GM13976 (cell line): ENCODE results near the gene KIF6.

Experiments
- DNase-seq: peaks from one replicate; pipeline ENCODE4 v3.0.0; 2012; ENCODE audit warnings: low spot score
- in situ Hi-C: fragments of 300-500 bp; cut with MboI; formaldehyde crosslinking; loops from one replicate; pipeline ENCODE4 v1.12.0; 2022; ENCODE audit warnings: low sequenced_read_pairs, mixed read lengths, inconsistent platforms; ENCODE audit not compliant: unreplicated experiment
- TF ChIP-seq, protein P1 (sequence below): IDR thresholded peaks from 2 replicates; pipeline ENCODE4 v1.5.1; 2012; ENCODE audit warnings: borderline replicate concordance, mild to moderate bottlenecking; ENCODE audit not compliant: insufficient read depth; ENCODE audit errors: extremely low read depth, missing control alignments, control extremely low read depth

Gene KIF6

DNA sequence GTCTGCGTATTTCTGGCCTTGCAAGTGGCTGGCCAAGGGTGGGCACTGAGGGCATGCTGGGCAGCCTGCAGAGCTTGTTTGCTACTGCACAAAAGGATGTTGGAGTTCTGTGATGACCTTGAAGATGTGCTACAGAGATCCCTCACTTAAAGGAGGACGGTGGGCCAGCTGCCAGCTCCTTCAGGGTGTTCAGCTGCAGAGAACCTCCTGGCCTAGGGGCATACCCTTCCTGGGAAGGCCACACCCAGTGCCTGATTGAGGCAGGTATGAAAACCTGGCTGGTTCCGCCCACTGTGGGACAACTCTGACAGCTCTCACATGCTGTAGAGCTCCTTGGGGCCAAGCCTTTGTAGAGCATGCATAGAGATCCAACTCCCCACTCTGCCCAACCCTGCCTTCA, 408.0 kb downstream of the KIF6 start:
- no peak for DNase-seq
- in situ Hi-C loops: no loop called here
- TF ChIP-seq, protein P1, sequence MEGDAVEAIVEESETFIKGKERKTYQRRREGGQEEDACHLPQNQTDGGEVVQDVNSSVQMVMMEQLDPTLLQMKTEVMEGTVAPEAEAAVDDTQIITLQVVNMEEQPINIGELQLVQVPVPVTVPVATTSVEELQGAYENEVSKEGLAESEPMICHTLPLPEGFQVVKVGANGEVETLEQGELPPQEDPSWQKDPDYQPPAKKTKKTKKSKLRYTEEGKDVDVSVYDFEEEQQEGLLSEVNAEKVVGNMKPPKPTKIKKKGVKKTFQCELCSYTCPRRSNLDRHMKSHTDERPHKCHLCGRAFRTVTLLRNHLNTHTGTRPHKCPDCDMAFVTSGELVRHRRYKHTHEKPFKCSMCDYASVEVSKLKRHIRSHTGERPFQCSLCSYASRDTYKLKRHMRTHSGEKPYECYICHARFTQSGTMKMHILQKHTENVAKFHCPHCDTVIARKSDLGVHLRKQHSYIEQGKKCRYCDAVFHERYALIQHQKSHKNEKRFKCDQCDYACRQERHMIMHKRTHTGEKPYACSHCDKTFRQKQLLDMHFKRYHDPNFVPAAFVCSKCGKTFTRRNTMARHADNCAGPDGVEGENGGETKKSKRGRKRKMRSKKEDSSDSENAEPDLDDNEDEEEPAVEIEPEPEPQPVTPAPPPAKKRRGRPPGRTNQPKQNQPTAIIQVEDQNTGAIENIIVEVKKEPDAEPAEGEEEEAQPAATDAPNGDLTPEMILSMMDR: no peak

DNA sequence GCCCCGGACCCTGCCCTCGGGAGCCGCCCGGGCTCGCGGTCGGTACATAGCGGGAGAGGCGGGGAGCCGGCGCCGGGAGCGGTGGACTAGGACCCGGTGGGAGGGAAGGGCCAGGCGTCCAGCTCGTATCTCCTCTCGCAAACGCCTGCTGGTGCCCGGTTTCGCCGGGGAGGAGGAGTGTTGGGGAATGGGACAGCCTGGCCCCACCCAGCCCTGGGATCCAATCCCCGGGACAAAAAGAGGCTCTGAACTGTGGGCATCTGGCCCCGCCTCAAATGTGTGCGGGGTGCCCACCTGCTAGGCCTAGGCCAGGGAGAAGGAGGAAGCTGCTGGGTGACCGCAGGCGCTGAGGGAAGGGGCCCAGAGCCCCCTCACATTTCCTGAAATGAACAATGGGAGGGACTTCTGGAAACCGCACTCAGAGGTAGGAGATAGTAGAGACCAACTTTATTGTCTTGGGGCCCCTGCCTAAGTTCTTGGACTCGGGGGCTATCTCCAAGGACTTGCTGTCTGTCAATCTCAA, 410.9 kb downstream of the KIF6 start, which contains the start of gene KCNK17:
Gene KCNK17, minus strand, starts transcription at position 147 of the 523 bp plus-strand sequence. Its CDS starts 99 bp downstream, at position 48.
- in situ Hi-C loops: no loop called here
- TF ChIP-seq, protein P1: no peak
- DNase-seq: no peak

DNA sequence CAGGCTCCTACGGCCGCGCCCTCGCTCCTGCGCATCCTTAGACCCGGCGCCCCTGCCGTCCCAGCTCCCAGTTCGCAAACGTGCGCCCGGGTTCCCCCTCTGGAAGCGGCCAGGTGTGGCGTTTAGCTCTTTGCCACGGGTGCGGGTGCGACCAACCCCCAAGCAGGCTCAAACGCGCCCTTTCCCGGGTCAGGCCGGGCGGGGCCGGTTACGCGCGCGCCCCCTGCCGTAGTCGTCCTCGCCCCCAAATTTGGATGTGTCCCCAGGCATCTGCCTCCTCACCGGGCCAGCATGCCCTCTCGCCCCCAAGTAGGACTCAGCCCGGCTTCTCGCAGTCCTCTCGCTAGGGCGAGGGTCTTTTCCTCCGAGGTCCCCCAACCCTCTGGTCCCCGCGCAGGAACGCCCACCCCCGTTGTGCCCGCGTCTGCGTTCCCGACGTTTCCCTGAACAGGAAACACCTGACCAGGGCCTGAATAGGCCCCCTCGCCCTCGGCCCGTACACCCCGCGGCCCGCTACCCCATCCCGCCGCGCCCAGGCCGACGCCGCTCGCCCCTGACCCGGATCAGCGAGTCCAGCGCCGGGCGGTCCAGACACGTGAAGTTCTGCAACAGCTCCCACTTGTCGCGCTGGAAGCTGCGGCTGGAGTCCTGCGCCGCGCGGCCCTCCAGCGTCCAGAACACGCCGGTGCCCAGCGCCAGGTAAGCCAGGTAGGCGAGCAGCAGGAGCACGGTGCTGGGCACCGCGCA, 411.5 kb downstream of the KIF6 start:
- in situ Hi-C loops: no loop called here
- TF ChIP-seq, protein P1: no peak
- no peak for DNase-seq

DNA sequence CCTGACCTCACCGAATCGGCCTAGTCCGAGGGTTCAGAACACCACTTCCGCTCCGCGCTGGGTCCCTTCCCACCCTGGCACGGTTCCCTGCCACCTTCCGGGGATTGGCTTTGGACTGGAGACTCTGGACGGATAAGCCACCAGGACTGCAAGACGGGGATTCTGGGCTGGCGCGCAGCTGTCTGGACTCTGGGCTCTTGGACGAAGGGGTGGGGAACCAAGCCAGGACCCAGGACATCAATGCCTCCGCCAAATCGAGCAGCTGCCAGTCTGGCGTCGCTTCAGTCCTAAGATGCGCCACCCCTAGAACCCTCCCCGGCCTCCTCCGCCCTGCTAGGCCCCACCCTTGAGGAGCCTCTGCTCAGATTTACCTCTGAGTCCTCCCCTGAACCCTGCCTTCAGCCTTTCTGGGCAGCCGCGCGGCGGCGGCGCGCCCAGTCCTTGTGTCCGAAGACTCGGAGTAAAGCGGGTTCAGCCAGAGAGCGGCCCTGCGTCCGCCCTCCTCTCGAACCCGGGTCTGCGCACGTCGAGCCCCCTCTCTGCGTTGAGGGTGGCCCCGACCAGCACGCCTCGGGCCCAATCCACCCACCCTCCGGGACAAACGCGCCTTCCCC, 412.2 kb downstream of the KIF6 start:
- in situ Hi-C loops: no loop called here
- TF ChIP-seq, protein P1: no peak
- DNase-seq: no peak

DNA sequence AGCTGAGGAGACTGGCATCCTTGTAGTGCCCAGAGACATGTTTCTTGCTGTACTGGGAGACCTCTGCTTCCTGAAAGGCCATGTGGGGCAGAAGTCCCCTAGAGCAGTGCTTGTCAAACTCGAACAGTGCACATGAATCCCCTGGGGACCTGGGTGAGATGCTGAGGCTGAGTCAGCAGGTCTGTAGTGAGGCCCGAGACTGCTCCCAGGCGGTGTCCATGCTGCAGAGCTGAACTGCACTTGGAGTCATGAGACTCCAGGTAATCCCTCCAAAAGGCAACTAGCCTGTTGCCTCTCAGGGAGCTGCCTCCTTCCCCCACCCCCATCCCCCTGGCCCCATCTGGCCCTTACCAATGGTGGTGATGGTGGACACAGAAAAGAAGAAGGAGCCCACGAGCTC, 414.7 kb downstream of the KIF6 start:
- in situ Hi-C loops: no loop called here
- no peak for DNase-seq
- TF ChIP-seq, protein P1: no peak

DNA sequence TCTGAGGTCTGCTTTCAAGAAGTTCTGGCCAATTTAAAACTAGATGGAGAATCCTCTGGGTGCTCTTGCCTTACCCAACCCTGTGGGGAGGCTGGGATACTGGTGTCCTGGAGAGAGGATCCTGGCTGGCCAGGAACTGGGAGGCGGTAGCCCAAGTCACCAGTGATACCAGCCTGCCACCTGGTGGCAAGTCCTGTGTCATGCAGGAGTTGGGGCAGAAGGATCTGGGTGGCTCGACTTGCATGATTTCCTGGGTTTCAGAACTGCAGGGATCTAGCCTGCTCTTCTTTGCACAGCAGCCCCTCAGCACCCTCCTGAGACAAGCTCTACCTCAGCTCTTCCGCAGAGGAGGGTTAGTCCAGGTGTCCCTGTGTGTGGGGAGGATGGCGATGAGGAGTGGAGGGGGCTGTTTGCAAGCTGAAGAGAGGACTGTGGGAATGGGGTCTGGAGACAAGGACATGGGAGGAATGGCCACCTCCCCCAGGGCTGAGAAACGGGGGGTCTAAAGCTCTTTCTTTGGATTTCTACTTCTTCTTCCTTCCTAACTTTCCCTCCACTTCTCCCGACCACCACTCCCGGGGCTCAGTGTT, 415.2 kb downstream of the KIF6 start:
- in situ Hi-C loops: loop anchor here (10.0 kb wide), 1 partner anchor 315 kb away; no protein-coding TSS in a partner anchor
- peak; percentile 80 for DNase-seq

More for the DNA sequence above, 415.2 kb downstream of the KIF6 start:
- TF ChIP-seq, protein P1: peak; percentile 82
